ENCODE data around the gene CADM2.

CADM2 gene

DNA sequence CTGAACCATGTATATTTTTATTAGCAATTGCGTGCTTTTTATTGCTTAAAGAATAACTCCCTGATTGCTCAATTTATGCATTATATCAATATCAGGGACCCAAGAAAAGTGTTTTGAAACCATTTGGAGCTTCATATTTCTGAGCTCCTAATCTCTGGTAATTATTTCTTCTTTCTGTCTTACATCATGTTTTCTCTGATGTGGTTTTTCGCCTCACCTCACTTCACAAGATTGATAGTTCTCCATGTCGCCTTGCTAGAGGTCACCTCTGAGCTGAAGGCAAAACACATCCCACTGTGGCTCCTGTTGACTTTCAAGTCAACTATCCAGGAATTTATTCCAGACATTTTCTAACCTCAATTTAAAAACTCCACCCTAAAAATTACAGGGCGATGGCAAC is 837.4 kb downstream of the CADM2 start:
- Histone ChIP-seq H3K4ac (ENCODE audit: low read depth in 1 of 2, low read length in 2 of 2) (no peak overlapping the region), H3K79me1 (replicated peaks; ENCODE audit: low read length, poor library complexity, severe bottlenecking) (no peaks in the 10 kb centered on the region), H3K27ac (ENCODE audit: low read length, poor library complexity, severe bottlenecking) (no peak overlapping the region), H2AFZ (ENCODE audit: low read depth, low read length) (no peak overlapping the region), H4K91ac (ENCODE audit: low read length) (no peak overlapping the region), H3K18ac (ENCODE audit: low read depth in 1 of 2, low read length in 2 of 2) (no peak overlapping the region), H2BK120ac (ENCODE audit: low read depth, low read length) (no peak overlapping the region), H3K9me3 (ENCODE audit: control insufficient read depth, low read length) (no peaks in the 10 kb centered on the region), H2BK12ac (ENCODE audit: low read length in 2 of 2) (no peak overlapping the region), H3K36me3 (ENCODE audit: control insufficient read depth in 1 of 2, insufficient read depth in 2 of 2, low read depth in 1 of 2, low read length in 2 of 2) (no peaks in the 10 kb centered on the region), H3K27me3 (ENCODE audit: control insufficient read depth in 1 of 2, insufficient read depth in 1 of 2, low read length in 2 of 2) (no peaks in the 10 kb centered on the region), H3K23ac (ENCODE audit: low read length in 2 of 2) (no peak overlapping the region), H3K4me2 (ENCODE audit: low read length, poor library complexity, severe bottlenecking) (no peak overlapping the region), H2BK5ac (ENCODE audit: low read depth, low read length, poor library complexity, severe bottlenecking) (no peak overlapping the region), H3K9ac (ENCODE audit: low read length) (no peak overlapping the region), H3K4me1 (ENCODE audit: control insufficient read depth, insufficient read depth, low read depth, low read length) (no peaks in the 10 kb centered on the region), H3K14ac (ENCODE audit: low read length in 2 of 2) (no peak overlapping the region), H2AK5ac (ENCODE audit: low read length, severe bottlenecking) (no peak overlapping the region), H4K8ac (ENCODE audit: low read length) (no peak overlapping the region), H3K4me3 (ENCODE audit: insufficient read depth in 1 of 2, low read depth in 1 of 2, low read length in 2 of 2) (no peak overlapping the region), H2BK15ac (ENCODE audit: low read depth, poor library complexity, severe bottlenecking) (no peak overlapping the region)
- no peak for DNase-seq
- WGBS: 45% methylated on average over 3 of the region's 4 CpGs

DNA sequence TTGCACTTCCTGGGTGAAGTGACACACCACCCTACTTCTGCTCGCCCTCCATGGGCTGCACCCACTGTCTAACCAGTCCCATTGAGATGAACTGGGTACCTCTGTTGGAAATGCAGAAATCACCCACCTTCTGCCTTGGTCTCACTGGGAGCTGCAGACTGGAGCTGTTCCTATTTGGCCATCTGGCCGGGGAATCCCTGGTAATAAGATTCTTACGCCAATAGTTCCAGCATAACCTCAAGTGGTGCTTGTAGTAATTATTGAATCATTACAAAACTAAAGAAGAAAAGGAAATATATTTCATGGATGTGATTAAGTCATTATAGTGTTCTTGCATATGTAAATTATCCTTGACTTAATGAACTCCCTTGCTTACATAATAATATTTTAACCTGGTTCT is 841.9 kb downstream of the CADM2 start:
- no peak overlapping the region for H3K27ac ChIP-seq (ENCODE audit: low read length, poor library complexity, severe bottlenecking)
- H3K36me3 ChIP-seq (ENCODE audit: control insufficient read depth in 1 of 2, insufficient read depth in 2 of 2, low read depth in 1 of 2, low read length in 2 of 2): no peaks in the 10 kb centered on the region
- H3K4me3 ChIP-seq (ENCODE audit: insufficient read depth in 1 of 2, low read depth in 1 of 2, low read length in 2 of 2): no peak overlapping the region
- H3K4me1 ChIP-seq (ENCODE audit: control insufficient read depth, insufficient read depth, low read depth, low read length): no peaks in the 10 kb centered on the region
- no peak overlapping the region for H3K9ac ChIP-seq (ENCODE audit: low read length)
- no peak overlapping the region for H2AK5ac ChIP-seq (ENCODE audit: low read length, severe bottlenecking)
- H3K9me3 ChIP-seq (ENCODE audit: control insufficient read depth, low read length): no peaks in the 10 kb centered on the region
- H2AFZ ChIP-seq (ENCODE audit: low read depth, low read length): no peak overlapping the region
- no peak overlapping the region for H2BK12ac ChIP-seq (ENCODE audit: low read length in 2 of 2)
- H3K4me2 ChIP-seq (ENCODE audit: low read length, poor library complexity, severe bottlenecking): no peak overlapping the region
- no peaks in the 10 kb centered on the region for H3K27me3 ChIP-seq (ENCODE audit: control insufficient read depth in 1 of 2, insufficient read depth in 1 of 2, low read length in 2 of 2)
- H2BK5ac ChIP-seq (ENCODE audit: low read depth, low read length, poor library complexity, severe bottlenecking): no peak overlapping the region
- no peak overlapping the region for H3K4ac ChIP-seq (ENCODE audit: low read depth in 1 of 2, low read length in 2 of 2)
- H2BK120ac ChIP-seq (ENCODE audit: low read depth, low read length): no peak overlapping the region
- H3K23ac ChIP-seq (ENCODE audit: low read length in 2 of 2): no peak overlapping the region
- H3K14ac ChIP-seq (ENCODE audit: low read length in 2 of 2): no peak overlapping the region
- 95% methylated on average over 1 of the region's 3 CpGs for WGBS
- DNase-seq: no peak
- no peak overlapping the region for H3K18ac ChIP-seq (ENCODE audit: low read depth in 1 of 2, low read length in 2 of 2)
- no peak overlapping the region for H2BK15ac ChIP-seq (ENCODE audit: low read depth, poor library complexity, severe bottlenecking)
- no peak overlapping the region for H4K8ac ChIP-seq (ENCODE audit: low read length)
- H4K91ac ChIP-seq (ENCODE audit: low read length): no peak overlapping the region
- no peaks in the 10 kb centered on the region for H3K79me1 ChIP-seq (replicated peaks; ENCODE audit: low read length, poor library complexity, severe bottlenecking)

DNA sequence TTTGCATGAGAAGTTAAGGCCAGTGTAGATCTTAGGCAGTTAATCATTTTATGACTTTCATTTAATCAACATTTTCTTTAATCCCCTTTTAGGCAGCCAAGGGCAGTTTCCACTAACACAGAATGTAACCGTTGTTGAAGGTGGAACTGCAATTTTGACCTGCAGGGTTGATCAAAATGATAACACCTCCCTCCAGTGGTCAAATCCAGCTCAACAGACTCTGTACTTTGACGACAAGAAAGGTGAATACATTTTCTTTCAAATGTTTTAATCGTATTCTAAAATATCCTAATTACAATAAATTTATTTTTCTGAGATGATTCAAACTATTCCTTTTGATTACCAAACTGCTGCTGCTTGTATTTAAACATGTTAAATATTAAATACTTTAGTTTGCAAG is 843.2 kb downstream of the CADM2 start:
- Histone ChIP-seq H3K9ac (ENCODE audit: low read length) (no peak overlapping the region), H3K18ac (ENCODE audit: low read depth in 1 of 2, low read length in 2 of 2) (no peak overlapping the region), H3K36me3 (ENCODE audit: control insufficient read depth in 1 of 2, insufficient read depth in 2 of 2, low read depth in 1 of 2, low read length in 2 of 2) (no peaks in the 10 kb centered on the region), H3K4ac (ENCODE audit: low read depth in 1 of 2, low read length in 2 of 2) (no peak overlapping the region), H3K23ac (ENCODE audit: low read length in 2 of 2) (no peak overlapping the region), H3K27me3 (ENCODE audit: control insufficient read depth in 1 of 2, insufficient read depth in 1 of 2, low read length in 2 of 2) (no peaks in the 10 kb centered on the region), H2BK120ac (ENCODE audit: low read depth, low read length) (no peak overlapping the region), H3K14ac (ENCODE audit: low read length in 2 of 2) (no peak overlapping the region), H3K4me2 (ENCODE audit: low read length, poor library complexity, severe bottlenecking) (no peak overlapping the region), H3K4me3 (ENCODE audit: insufficient read depth in 1 of 2, low read depth in 1 of 2, low read length in 2 of 2) (no peak overlapping the region), H2BK15ac (ENCODE audit: low read depth, poor library complexity, severe bottlenecking) (no peak overlapping the region), H3K4me1 (ENCODE audit: control insufficient read depth, insufficient read depth, low read depth, low read length) (no peaks in the 10 kb centered on the region), H3K9me3 (ENCODE audit: control insufficient read depth, low read length) (no peaks in the 10 kb centered on the region), H2AK5ac (ENCODE audit: low read length, severe bottlenecking) (no peak overlapping the region), H2BK5ac (ENCODE audit: low read depth, low read length, poor library complexity, severe bottlenecking) (no peak overlapping the region), H2AFZ (ENCODE audit: low read depth, low read length) (no peak overlapping the region), H4K91ac (ENCODE audit: low read length) (no peak overlapping the region), H3K27ac (ENCODE audit: low read length, poor library complexity, severe bottlenecking) (no peak overlapping the region), H3K79me1 (replicated peaks; ENCODE audit: low read length, poor library complexity, severe bottlenecking) (no peaks in the 10 kb centered on the region), H2BK12ac (ENCODE audit: low read length in 2 of 2) (no peak overlapping the region), H4K8ac (ENCODE audit: low read length) (no peak overlapping the region)
- DNase-seq: no peak
- 67% methylated on average over 1 of the region's 3 CpGs for WGBS

DNA sequence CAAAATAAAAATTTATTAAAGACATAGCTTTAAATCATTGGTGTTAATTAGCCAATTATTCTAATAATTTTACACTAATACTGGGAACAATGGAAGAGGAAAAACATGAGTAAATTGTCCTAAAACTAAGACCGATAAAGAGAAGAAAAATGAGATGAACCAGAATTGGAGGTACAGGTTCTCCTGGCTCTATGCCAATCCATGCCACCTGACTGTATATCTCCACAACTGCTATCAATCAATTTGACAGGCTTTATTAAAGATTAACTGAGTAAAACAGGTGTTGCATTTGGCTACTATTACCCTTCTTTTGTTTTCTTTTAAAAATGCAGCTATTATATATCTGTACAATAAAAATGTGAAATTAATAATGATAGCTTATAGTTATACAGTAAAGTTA is 850.0 kb downstream of the CADM2 start:
- no peaks in the 10 kb centered on the region for H3K4me1 ChIP-seq (ENCODE audit: control insufficient read depth, insufficient read depth, low read depth, low read length)
- no peak overlapping the region for H3K23ac ChIP-seq (ENCODE audit: low read length in 2 of 2)
- no peak overlapping the region for H2BK12ac ChIP-seq (ENCODE audit: low read length in 2 of 2)
- no peak overlapping the region for H3K4me2 ChIP-seq (ENCODE audit: low read length, poor library complexity, severe bottlenecking)
- no peak overlapping the region for H2AK5ac ChIP-seq (ENCODE audit: low read length, severe bottlenecking)
- no peak overlapping the region for H2BK5ac ChIP-seq (ENCODE audit: low read depth, low read length, poor library complexity, severe bottlenecking)
- no CpG with 5 or more reads among the region's 1 CpG for WGBS
- H3K36me3 ChIP-seq (ENCODE audit: control insufficient read depth in 1 of 2, insufficient read depth in 2 of 2, low read depth in 1 of 2, low read length in 2 of 2): no peaks in the 10 kb centered on the region
- no peak overlapping the region for H3K4me3 ChIP-seq (ENCODE audit: insufficient read depth in 1 of 2, low read depth in 1 of 2, low read length in 2 of 2)
- no peak for DNase-seq
- H3K9me3 ChIP-seq (ENCODE audit: control insufficient read depth, low read length): no peaks in the 10 kb centered on the region
- H2BK120ac ChIP-seq (ENCODE audit: low read depth, low read length): no peak overlapping the region
- no peaks in the 10 kb centered on the region for H3K79me1 ChIP-seq (replicated peaks; ENCODE audit: low read length, poor library complexity, severe bottlenecking)
- H3K4ac ChIP-seq (ENCODE audit: low read depth in 1 of 2, low read length in 2 of 2): no peak overlapping the region
- H2BK15ac ChIP-seq (ENCODE audit: low read depth, poor library complexity, severe bottlenecking): no peak overlapping the region
- H3K18ac ChIP-seq (ENCODE audit: low read depth in 1 of 2, low read length in 2 of 2): no peak overlapping the region
- no peak overlapping the region for H2AFZ ChIP-seq (ENCODE audit: low read depth, low read length)
- H3K14ac ChIP-seq (ENCODE audit: low read length in 2 of 2): no peak overlapping the region
- no peak overlapping the region for H4K8ac ChIP-seq (ENCODE audit: low read length)
- no peak overlapping the region for H4K91ac ChIP-seq (ENCODE audit: low read length)
- no peak overlapping the region for H3K9ac ChIP-seq (ENCODE audit: low read length)
- no peak overlapping the region for H3K27ac ChIP-seq (ENCODE audit: low read length, poor library complexity, severe bottlenecking)
- H3K27me3 ChIP-seq (ENCODE audit: control insufficient read depth in 1 of 2, insufficient read depth in 1 of 2, low read length in 2 of 2): no peaks in the 10 kb centered on the region

Measured in mesenchymal stem cell (in vitro differentiated cells and primary cell).